Epithelial cell of proximal tubule (primary cell): ENCODE results near the gene TRIM29. TPM values are rescaled to one million over a fixed set of nuclear protein-coding genes. Genes with fewer than 3 reads are reported as not detected.

Experiments
- DNase-seq: peaks from one replicate; pipeline ENCODE4 v3.0.0-alpha.2; 2011; ENCODE audit warnings: low read depth
- H3K4me3 ChIP-seq: 2 replicates; pipeline ENCODE4 v1.5.1; 2011; ENCODE audit warnings: low read depth, mild to moderate bottlenecking, low read length
- total RNA-seq: library from RNA; depleted of rRNA; stranded (reverse); fragments of >200 nt; gene quantifications from 2 replicates; pipeline ENCODE4 v1.2.3, GENCODE V29; 2015
- TF ChIP-seq, protein P1 (sequence below): conservative IDR thresholded peaks from 2 replicates; pipeline ENCODE4 v1.5.1; 2012; ENCODE audit warnings: low read depth, mild to moderate bottlenecking, low read length

TRIM29 gene
- total RNA-seq, 1 donor from 2014 or later, result not detected

DNA sequence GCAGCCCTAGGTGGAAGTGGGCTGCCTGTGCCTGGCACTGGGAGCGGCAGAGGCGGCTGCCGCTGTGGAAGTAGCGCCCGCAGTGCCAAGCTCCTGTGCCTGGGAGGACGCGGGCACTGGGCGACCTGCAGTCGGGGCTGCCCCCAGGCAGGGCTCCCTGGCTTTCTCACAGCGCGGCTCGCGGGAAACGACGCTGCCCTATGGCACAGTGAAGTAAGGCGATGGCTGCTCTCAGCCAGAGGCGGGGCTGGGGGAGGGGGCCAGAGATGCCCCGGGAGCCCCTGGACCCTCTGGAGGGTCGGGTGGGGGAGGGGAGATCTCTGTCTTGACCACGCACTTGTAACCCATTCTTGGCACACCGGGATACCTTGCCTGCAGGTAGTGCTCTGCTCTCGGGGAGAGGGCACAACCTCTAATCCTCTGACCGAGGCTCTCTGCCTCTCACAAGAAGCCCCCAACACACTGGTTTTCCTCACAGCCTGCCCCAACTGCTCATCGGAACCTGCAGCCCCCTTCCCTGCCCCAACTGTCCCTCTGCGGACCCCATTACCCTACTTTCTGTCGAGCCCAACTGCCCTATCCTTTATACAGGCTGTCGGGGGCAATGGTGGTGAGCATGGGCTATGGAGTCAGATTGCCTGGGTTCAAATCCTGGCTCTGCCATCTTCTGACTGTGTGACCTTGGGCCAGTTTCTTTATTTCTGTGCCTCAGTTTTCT lies 32.2 kb upstream of the TRIM29 start:
- DNase-seq, result no peak
- TF ChIP-seq, protein P1, sequence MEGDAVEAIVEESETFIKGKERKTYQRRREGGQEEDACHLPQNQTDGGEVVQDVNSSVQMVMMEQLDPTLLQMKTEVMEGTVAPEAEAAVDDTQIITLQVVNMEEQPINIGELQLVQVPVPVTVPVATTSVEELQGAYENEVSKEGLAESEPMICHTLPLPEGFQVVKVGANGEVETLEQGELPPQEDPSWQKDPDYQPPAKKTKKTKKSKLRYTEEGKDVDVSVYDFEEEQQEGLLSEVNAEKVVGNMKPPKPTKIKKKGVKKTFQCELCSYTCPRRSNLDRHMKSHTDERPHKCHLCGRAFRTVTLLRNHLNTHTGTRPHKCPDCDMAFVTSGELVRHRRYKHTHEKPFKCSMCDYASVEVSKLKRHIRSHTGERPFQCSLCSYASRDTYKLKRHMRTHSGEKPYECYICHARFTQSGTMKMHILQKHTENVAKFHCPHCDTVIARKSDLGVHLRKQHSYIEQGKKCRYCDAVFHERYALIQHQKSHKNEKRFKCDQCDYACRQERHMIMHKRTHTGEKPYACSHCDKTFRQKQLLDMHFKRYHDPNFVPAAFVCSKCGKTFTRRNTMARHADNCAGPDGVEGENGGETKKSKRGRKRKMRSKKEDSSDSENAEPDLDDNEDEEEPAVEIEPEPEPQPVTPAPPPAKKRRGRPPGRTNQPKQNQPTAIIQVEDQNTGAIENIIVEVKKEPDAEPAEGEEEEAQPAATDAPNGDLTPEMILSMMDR, result no peak
- H3K4me3 ChIP-seq, result no peak overlapping the region

DNA sequence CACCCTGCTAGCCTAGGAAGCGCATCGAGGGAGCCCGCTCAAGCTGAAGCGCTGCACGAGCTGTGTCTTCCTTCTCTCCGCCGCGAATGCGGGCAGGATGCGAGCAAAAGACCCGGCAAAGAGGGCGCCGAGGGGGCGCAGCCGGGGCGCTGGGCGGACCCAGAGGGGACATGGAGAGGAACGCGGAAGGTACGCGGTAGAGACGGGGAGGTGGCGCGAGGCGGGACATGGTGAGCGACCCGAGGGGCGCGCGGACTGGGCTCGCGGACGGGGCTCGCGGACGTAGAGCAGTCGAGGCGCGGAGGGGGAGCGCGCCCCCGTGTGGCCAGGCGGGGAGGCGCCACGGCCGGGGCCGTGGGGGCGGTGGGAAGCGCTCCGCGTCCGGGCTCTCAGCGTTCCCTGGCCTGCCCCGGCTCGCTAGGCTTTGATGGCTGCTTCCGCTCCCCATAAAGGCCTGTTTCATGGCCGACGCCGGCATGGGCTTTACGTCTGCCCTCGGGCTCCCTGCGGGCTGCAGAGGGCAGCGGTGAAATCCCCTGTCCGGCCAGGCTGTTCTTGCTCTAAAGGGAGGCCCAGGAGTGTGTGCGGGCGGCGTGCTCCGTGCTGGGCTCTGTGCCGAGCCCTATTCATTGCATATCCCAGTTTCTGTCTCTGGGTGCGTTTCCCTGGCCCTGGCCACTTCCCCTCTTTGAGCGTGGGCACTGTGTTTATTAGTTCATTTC lies 31.2 kb upstream of the TRIM29 start:
- TF ChIP-seq, protein P1, result peak; percentile 76
- DNase-seq, result no peak
- peak overlapping the region; percentile 62 for H3K4me3 ChIP-seq

DNA sequence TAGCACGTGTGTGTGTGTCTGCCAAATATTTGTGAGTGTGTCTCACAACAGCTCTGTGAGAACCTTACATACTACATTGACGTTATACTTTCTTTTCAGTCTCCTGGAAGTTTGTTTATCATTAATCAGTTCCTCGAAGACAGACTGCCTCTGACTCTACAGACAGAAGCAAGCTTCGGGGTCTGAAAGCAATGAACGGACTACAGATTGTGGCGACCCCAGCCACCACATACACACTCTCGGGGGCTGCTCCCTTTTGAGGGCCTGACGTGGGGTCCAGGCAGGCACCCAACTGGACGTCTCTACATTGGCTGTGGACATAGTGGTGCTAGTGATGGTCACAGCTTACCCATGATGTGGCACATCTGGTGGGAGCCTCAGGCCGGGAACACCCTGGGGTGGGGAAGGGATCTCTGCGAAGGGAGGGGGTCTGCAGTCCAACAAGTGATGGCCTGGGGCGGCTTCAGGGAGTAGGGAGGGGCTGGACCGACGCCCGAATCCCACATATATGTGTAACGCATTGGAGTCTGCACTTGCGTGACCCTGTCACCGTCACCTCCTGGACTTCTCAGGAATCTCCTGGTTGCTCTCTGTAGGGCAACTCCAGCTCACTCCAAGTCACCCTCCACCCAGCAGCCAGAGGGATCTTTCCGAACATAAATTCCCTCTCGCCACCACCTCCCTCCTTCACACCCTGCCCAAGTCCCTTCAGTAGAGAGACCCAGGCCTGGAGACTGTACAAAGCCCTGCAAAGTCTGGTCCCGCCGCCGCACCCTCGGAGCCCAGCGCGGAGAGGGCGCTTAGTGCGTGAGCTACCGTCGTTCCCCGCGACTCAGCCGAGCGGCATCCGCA lies 30.4 kb upstream of the TRIM29 start:
- TF ChIP-seq, protein P1, result no peak
- no peak for DNase-seq
- H3K4me3 ChIP-seq, result peak overlapping the region; percentile 62

DNA sequence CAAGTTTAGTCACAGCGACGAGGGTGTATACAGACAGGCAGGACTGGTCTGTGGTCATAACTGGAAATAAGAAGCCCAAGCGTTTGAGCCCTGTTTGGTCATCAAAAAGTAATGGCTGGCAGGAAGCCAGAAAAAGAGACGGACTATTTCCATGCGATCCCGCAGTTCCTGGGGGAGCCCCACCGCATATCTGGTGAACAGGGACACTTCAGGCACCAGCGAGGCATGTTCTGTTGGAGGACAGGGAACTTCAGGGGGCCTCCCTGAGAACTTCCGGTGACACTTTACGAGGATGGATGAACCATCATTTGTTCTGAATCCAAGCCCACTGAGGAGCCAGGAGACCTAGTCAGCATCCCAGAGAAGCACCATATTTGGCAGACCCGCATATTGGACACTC lies 29.7 kb upstream of the TRIM29 start:
- H3K4me3 ChIP-seq, result no peak overlapping the region
- no peak for DNase-seq
- TF ChIP-seq, protein P1, result no peak

DNA sequence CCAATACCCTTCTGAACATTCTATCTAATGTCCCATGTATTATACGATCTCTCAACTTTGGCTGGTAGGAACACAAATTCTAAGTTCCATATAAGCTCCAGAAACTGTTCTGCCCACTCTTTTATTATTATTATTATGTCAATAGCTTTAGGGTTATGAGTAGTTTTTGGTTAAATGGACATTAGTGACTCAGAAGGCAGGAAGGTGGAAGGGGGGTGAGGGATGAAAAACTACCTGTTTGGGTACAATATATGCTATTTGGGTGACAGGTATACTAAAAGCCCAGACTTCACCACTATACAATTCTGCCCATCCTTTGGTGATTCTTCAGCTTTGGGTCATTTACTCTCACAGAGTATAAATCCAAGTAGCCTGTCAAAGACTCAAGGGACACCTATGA lies 22.5 kb upstream of the TRIM29 start:
- no peak overlapping the region for H3K4me3 ChIP-seq
- TF ChIP-seq, protein P1, result no peak
- no peak for DNase-seq

DNA sequence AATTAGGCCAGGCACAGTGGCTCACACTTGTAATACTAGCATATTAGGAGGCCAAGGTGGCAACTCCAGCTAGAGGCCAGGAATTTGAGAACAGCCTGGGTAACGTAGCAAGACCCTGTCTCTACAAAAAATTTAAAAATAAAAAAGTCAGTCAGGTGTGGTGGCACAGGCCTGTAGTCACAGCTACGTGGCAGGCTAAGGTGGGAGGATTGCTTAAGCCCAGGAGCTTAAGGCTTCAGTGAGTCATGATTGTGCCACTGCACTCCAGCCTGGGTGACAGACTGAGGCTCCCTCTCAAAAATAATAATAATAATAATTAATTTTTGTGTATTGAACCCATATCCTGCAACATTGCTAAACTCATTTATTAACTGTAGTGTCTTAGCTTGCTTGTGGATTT lies 15.3 kb upstream of the TRIM29 start:
- DNase-seq, result no peak
- H3K4me3 ChIP-seq, result no peak overlapping the region
- TF ChIP-seq, protein P1, result no peak
